HG03196 (cell line): ENCODE measurements around the gene CTNNBIP1.

ENCODE experiments used
- ATAC-seq: cut with Tn5 transposase; IDR thresholded peaks from one replicate; pipeline ENCODE4 v1.9.1; 2021; ENCODE audit not compliant: unreplicated experiment

CTNNBIP1 gene

GRCh38 chr1:9859281-9860014 lies 50.6 kb downstream of the CTNNBIP1 start:
- ATAC-seq: no peak

GRCh38 chr1:9858293-9859035 lies 51.6 kb downstream of the CTNNBIP1 start:
- ATAC-seq: no peak

GRCh38 chr1:9855186-9855585 lies 54.9 kb downstream of the CTNNBIP1 start:
- ATAC-seq: no peak

- no peak for ATAC-seq
Observed at GRCh38 chr1:9853249-9853595, 56.8 kb downstream of the CTNNBIP1 start.

- ATAC-seq: no peak
Observed at GRCh38 chr1:9852410-9853248, 57.4 kb downstream of the CTNNBIP1 start.

GRCh38 chr1:9852004-9852403 lies 58.1 kb downstream of the CTNNBIP1 start:
- ATAC-seq: no peak

- no peak for ATAC-seq
Observed at GRCh38 chr1:9850442-9851162, 59.5 kb downstream of the CTNNBIP1 start.

GRCh38 chr1:9849691-9850441 lies 60.2 kb downstream of the CTNNBIP1 start:
- no peak for ATAC-seq

- no peak for ATAC-seq
Observed at GRCh38 chr1:9848022-9848421, 62.0 kb downstream of the CTNNBIP1 start.

GRCh38 chr1:9847269-9847668 lies 62.8 kb downstream of the CTNNBIP1 start:
- no peak for ATAC-seq

GRCh38 chr1:9846611-9847171 lies 63.4 kb downstream of the CTNNBIP1 start:
- no peak for ATAC-seq

- no peak for ATAC-seq
Observed at GRCh38 chr1:9845914-9846313, 64.2 kb downstream of the CTNNBIP1 start.

GRCh38 chr1:9844756-9845155 lies 65.3 kb downstream of the CTNNBIP1 start:
- no peak for ATAC-seq

- ATAC-seq: no peak
Observed at GRCh38 chr1:9844106-9844505, 66.0 kb downstream of the CTNNBIP1 start.

- ATAC-seq: no peak
Observed at GRCh38 chr1:9843576-9843945, 66.5 kb downstream of the CTNNBIP1 start.

- no peak for ATAC-seq
Observed at GRCh38 chr1:9842781-9843575, 67.1 kb downstream of the CTNNBIP1 start.

GRCh38 chr1:9842073-9842711 lies 67.9 kb downstream of the CTNNBIP1 start:
- no peak for ATAC-seq

GRCh38 chr1:9841460-9841859 lies 68.6 kb downstream of the CTNNBIP1 start:
- ATAC-seq: no peak

- no peak for ATAC-seq
Observed at GRCh38 chr1:9840176-9840575, 69.9 kb downstream of the CTNNBIP1 start.
